Measurements from ENCODE around the gene S100A14.
"Not testable (repeated sequence)": the region's sequence is repeated elsewhere in the genome, so short reads cannot be mapped to it uniquely, and the experiment has no call there.

Gene S100A14

DNA sequence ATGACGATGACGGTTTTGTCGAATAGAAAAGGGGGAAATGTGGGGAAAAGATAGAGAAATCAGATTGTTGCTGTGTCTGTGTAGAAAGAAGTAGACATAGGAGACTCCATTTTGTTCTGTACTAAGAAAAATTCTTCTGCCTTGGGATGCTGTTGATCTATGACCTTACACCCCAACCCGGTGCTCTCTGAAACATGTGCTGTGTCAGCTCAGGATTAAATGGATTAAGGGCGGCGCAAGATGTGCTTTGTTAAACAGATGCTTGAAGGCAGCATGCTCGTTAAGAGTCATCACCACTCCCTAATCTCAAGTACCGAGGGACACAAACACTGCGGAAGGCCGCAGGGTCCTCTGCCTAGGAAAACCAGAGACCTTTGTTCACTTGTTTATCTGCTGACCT, 40.6 kb downstream of the S100A14 start:
- H3K36me3 Mint-ChIP-seq (ENCODE audit: low read depth); H3K4me3 Mint-ChIP-seq; H3K27ac Mint-ChIP-seq; H3K9me3 Mint-ChIP-seq: not testable (repeated sequence)
- H3K4me1 Mint-ChIP-seq (ENCODE audit: low read depth): peaks cover 13% of the 10 kb centered on the region
- peaks cover 36% of the 10 kb centered on the region for H3K27me3 Mint-ChIP-seq (ENCODE audit: low read depth)

GRCh38 chr1:153575081-153575491, 41.0 kb downstream of the S100A14 start:
- Mint-ChIP-seq H3K4me1 (ENCODE audit: low read depth) (peaks cover 13% of the 10 kb centered on the region), H3K27me3 (ENCODE audit: low read depth) (peaks cover 38% of the 10 kb centered on the region)
- not testable (repeated sequence) for H3K4me3 Mint-ChIP-seq; H3K36me3 Mint-ChIP-seq (ENCODE audit: low read depth); H3K27ac Mint-ChIP-seq; H3K9me3 Mint-ChIP-seq

- Mint-ChIP-seq H3K4me3 (no peak overlapping the region), H3K27ac (no peak overlapping the region), H3K27me3 (ENCODE audit: low read depth) (peaks cover 25% of the 10 kb centered on the region), H3K4me1 (ENCODE audit: low read depth) (peaks cover 19% of the 10 kb centered on the region), H3K36me3 (ENCODE audit: low read depth) (no peaks in the 10 kb centered on the region), H3K9me3 (no peaks in the 10 kb centered on the region)
Observed at GRCh38 chr1:153573351-153573750, 42.8 kb downstream of the S100A14 start.

GRCh38 chr1:153572569-153573015, 43.5 kb downstream of the S100A14 start:
- Mint-ChIP-seq H3K9me3 (no peaks in the 10 kb centered on the region), H3K4me3 (no peak overlapping the region), H3K4me1 (ENCODE audit: low read depth) (peaks cover 25% of the 10 kb centered on the region), H3K27ac (peak overlapping the region; percentile 34), H3K27me3 (ENCODE audit: low read depth) (peaks cover 17% of the 10 kb centered on the region), H3K36me3 (ENCODE audit: low read depth) (no peaks in the 10 kb centered on the region)

- Mint-ChIP-seq H3K36me3 (ENCODE audit: low read depth) (no peaks in the 10 kb centered on the region), H3K27me3 (ENCODE audit: low read depth) (peaks cover 9% of the 10 kb centered on the region), H3K4me3 (no peak overlapping the region), H3K4me1 (ENCODE audit: low read depth) (peaks cover 30% of the 10 kb centered on the region), H3K9me3 (no peaks in the 10 kb centered on the region), H3K27ac (no peak overlapping the region)
Observed at GRCh38 chr1:153571706-153572105, 44.4 kb downstream of the S100A14 start.

- H3K4me1 Mint-ChIP-seq (ENCODE audit: low read depth): peaks cover 37% of the 10 kb centered on the region
- no peaks in the 10 kb centered on the region for H3K36me3 Mint-ChIP-seq (ENCODE audit: low read depth)
- H3K4me3 Mint-ChIP-seq: no peak overlapping the region
- no peak overlapping the region for H3K27ac Mint-ChIP-seq
- peaks cover 6% of the 10 kb centered on the region for H3K27me3 Mint-ChIP-seq (ENCODE audit: low read depth)
- no peaks in the 10 kb centered on the region for H3K9me3 Mint-ChIP-seq
Observed at GRCh38 chr1:153570874-153571273, 45.3 kb downstream of the S100A14 start.

GRCh38 chr1:153569465-153569864, 46.7 kb downstream of the S100A14 start:
- no peak overlapping the region for H3K27ac Mint-ChIP-seq
- H3K27me3 Mint-ChIP-seq (ENCODE audit: low read depth): peaks cover 6% of the 10 kb centered on the region
- no peaks in the 10 kb centered on the region for H3K36me3 Mint-ChIP-seq (ENCODE audit: low read depth)
- peaks cover 41% of the 10 kb centered on the region for H3K4me1 Mint-ChIP-seq (ENCODE audit: low read depth)
- H3K9me3 Mint-ChIP-seq: no peaks in the 10 kb centered on the region
- H3K4me3 Mint-ChIP-seq: no peak overlapping the region

DNA sequence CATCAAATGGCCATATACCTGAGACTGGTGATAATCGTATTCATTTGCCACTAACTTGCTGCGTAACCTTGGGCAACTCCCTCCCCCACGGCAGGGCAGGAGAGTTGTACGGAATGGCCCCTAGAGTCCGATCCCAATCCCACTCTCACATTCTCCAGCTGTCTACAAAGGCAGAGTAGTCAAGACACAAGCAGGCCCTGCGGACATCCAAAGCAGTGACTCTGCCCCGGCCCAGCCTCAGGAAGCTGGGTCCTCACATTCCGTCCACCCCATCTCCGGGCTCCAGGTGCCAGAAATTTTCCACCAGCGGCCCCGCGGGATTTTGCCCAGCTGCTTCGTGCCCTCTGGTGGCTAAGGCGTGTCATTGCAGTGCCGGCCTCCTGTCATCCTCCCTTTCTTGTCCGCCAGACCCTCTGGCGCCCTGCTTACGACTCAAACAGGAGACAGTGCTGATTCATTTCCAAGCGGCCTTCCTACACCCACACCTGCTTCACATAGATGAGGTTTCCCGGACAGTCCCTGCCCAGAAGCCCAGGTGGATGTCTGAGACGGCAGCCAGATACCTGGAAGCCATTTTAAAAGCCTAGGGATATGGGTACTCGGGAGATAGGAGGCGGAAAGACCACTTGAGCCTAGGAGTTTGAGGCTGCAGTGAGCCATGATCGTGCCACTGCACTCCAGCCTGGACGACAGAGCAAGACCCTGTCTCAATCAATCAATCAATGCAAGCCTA, 47.6 kb downstream of the S100A14 start:
- Mint-ChIP-seq H3K36me3 (ENCODE audit: low read depth) (no peaks in the 10 kb centered on the region), H3K4me1 (ENCODE audit: low read depth) (peaks cover 41% of the 10 kb centered on the region), H3K9me3 (no peaks in the 10 kb centered on the region), H3K27ac (peak overlapping the region; percentile 78), H3K4me3 (peak overlapping the region; percentile 76), H3K27me3 (ENCODE audit: low read depth) (peaks cover 6% of the 10 kb centered on the region)

- no peaks in the 10 kb centered on the region for H3K36me3 Mint-ChIP-seq (ENCODE audit: low read depth)
- H3K27ac Mint-ChIP-seq: peak overlapping the region; percentile 60
- no peaks in the 10 kb centered on the region for H3K9me3 Mint-ChIP-seq
- H3K4me1 Mint-ChIP-seq (ENCODE audit: low read depth): peaks cover 36% of the 10 kb centered on the region
- H3K4me3 Mint-ChIP-seq: no peak overlapping the region
- H3K27me3 Mint-ChIP-seq (ENCODE audit: low read depth): peaks cover 6% of the 10 kb centered on the region
Observed at GRCh38 chr1:153567621-153568366, 48.3 kb downstream of the S100A14 start.

DNA sequence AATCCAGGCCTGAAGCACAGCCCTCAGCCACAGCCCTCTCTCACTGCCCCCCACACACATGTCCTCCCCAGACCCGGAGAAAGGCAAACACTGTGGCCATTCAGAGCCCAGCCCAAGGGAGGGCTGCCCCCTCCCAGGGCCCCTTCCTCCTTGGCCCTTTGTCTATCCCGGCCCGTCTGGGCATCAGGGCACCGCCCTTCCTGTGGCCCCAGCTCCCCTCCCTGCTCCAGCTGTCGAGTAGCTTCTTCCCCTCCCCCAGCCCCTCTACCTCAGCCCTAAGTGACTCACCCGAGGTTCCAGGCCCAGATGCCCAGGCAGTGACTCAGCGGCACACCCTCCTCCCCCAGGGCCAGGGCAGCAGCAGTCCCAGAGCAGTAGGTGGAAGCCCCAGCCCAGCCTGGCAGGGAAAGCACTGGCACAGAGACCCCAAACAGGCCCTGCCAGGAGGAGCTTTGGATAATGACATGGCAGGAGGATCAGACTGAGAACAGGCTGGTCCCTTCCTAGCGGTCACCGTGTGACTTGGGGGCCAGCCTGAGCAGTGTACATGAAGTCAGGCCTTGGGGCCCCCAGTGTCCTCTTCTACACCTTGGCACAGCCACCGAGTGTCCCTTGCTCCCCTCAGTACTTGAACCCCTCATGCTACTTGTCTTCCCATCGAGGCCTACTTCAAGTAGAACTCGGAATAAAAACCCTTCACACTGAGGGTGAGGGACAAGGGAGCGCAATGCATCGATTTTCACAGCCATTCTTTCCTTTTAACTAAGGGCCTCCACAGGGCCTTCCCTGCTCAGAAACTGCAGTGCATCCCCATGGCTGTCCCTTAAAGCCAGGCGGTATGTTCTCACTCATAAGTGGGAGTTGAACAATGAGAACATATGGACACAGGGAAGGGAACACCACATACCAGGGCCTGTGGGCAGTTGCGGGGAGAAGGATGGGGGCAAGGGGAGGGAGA, 49.4 kb downstream of the S100A14 start:
- H3K36me3 Mint-ChIP-seq (ENCODE audit: low read depth): no peaks in the 10 kb centered on the region
- H3K27ac Mint-ChIP-seq: peak overlapping the region; percentile 97
- peaks cover 30% of the 10 kb centered on the region for H3K4me1 Mint-ChIP-seq (ENCODE audit: low read depth)
- H3K9me3 Mint-ChIP-seq: no peaks in the 10 kb centered on the region
- peaks cover 6% of the 10 kb centered on the region for H3K27me3 Mint-ChIP-seq (ENCODE audit: low read depth)
- H3K4me3 Mint-ChIP-seq: peak overlapping the region; percentile 36

DNA sequence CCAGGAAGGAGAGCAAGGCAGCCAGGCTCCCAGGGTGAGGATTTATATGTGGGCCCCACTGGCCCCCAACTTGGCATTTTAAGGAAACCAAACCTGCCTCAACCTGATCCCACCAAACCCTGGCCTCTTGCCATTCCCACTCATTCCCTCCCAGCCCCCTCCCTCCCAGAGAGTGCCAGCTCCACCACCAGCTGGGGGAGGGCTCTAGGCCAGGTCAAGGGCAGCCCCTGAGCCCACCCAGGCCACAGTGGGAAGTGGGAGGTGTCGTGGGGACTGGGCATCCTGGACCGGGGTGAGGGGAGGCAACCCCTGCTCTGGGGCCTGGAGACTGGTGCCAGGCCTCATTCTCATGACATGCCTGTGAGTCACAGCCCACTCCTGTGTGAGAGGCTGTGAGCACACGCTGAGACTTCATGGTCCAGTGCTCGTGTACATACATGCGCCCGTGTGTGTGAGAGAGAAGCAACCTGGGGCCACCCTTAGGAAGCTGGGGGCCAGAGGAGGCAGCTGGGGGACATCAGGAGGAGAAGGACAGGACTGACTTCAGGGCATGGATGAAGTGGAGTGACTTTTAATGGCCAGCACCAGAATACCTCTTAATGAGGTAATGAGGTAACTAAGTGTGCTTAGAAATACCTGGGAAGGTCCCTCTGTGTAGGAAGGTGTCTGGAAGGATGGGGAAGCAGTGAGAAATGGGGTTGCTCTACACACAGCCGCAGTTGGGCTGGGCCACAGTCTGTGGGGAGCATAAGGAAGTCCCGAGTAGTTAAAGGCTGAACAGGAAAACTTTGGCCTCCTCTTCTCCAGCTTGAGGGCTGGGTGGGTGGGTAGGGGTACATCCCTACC, 50.4 kb downstream of the S100A14 start, which contains the start of gene S100A2:
Gene S100A2, minus strand, starts transcription at position 316 of the 846 bp plus-strand sequence. CDS start 1,967 bp downstream, outside the sequence.
- Mint-ChIP-seq H3K27me3 (ENCODE audit: low read depth) (peaks cover 4% of the 10 kb centered on the region), H3K4me1 (ENCODE audit: low read depth) (peaks cover 28% of the 10 kb centered on the region), H3K9me3 (no peaks in the 10 kb centered on the region), H3K4me3 (peak within 1 kb of the TSS; percentile 76), H3K36me3 (ENCODE audit: low read depth) (no peaks in the 10 kb centered on the region), H3K27ac (peak within 1 kb of the TSS; percentile 99)
